GM19023 (cell line): ENCODE results near the gene BBX.
"Not testable (repeated sequence)": the region's sequence is repeated elsewhere in the genome, so short reads cannot be mapped to it uniquely, and the experiment has no call there.

Experiments
- ATAC-seq: cut with Tn5 transposase; IDR thresholded peaks from one replicate; pipeline ENCODE4 v1.9.1; 2021; ENCODE audit warnings: mild to moderate bottlenecking, moderate library complexity; ENCODE audit not compliant: unreplicated experiment

Gene BBX

GRCh38 chr3:107833043-107833442 lies 310.3 kb downstream of the BBX start:
- no peak for ATAC-seq

- no peak for ATAC-seq
These were observed 311.1 kb downstream of the BBX start for GRCh38 chr3:107833722-107834416.

- not testable (repeated sequence) for ATAC-seq
These were observed 312.2 kb downstream of the BBX start for GRCh38 chr3:107835001-107835400.

- ATAC-seq, result no peak
These were observed 315.3 kb downstream of the BBX start for GRCh38 chr3:107837895-107838612.

- no peak for ATAC-seq
These were observed 319.1 kb downstream of the BBX start for GRCh38 chr3:107841831-107842230.

GRCh38 chr3:107842940-107843339 lies 320.2 kb downstream of the BBX start:
- ATAC-seq, result no peak

- no peak for ATAC-seq
These were observed 322.9 kb downstream of the BBX start for GRCh38 chr3:107845380-107846278.

- ATAC-seq, result no peak
These were observed 323.6 kb downstream of the BBX start for GRCh38 chr3:107846279-107846852.

- ATAC-seq, result no peak
These were observed 325.0 kb downstream of the BBX start for GRCh38 chr3:107847791-107848190.

GRCh38 chr3:107848351-107848915 lies 325.7 kb downstream of the BBX start:
- no peak for ATAC-seq

- no peak for ATAC-seq
These were observed 327.9 kb downstream of the BBX start for GRCh38 chr3:107850681-107851080.

GRCh38 chr3:107853821-107854220 lies 331.1 kb downstream of the BBX start:
- no peak for ATAC-seq

- no peak for ATAC-seq
These were observed 332.0 kb downstream of the BBX start for GRCh38 chr3:107854733-107855132.

- ATAC-seq, result no peak
These were observed 332.9 kb downstream of the BBX start for GRCh38 chr3:107855710-107856109.

GRCh38 chr3:107857854-107858253 lies 335.1 kb downstream of the BBX start:
- ATAC-seq, result no peak

GRCh38 chr3:107858876-107859275 lies 336.1 kb downstream of the BBX start:
- no peak for ATAC-seq
